Raji (cell line): Measurements from ENCODE around the gene MDM2.
A peak's percentile ranks its signal among the peaks of the same experiment; 100 is the strongest.

Source experiments
- POLR2A ChIP-seq: IDR thresholded peaks from 2 replicates; pipeline ENCODE4 v1.6.1; 2011; ENCODE audit warnings: low read depth, low read length, control low read depth; ENCODE audit not compliant: insufficient read depth

The MDM2 gene

GRCh38 chr12:68807576-68808387 lies at the start of gene MDM2:
TSS of gene MDM2 (plus strand) at chr12:68808177. CDS start at chr12:68808478, 301 bp downstream.
- TF ChIP-seq POLR2A, result peak; percentile 80

- TF ChIP-seq POLR2A, result no peak
Observed at GRCh38 chr12:68759852-68760251, 48.1 kb upstream of the MDM2 start.

GRCh38 chr12:68760806-68761441 lies 47.1 kb upstream of the MDM2 start:
- no peak for TF ChIP-seq POLR2A

GRCh38 chr12:68761442-68761812 lies 46.5 kb upstream of the MDM2 start:
- TF ChIP-seq POLR2A, result no peak

- no peak for TF ChIP-seq POLR2A
Observed at GRCh38 chr12:68761901-68762630, 45.9 kb upstream of the MDM2 start.

- TF ChIP-seq POLR2A, result no peak
Observed at GRCh38 chr12:68762691-68763090, 45.3 kb upstream of the MDM2 start.

GRCh38 chr12:68765696-68766095 lies 42.3 kb upstream of the MDM2 start:
- no peak for TF ChIP-seq POLR2A

GRCh38 chr12:68766646-68767045 lies 41.3 kb upstream of the MDM2 start:
- no peak for TF ChIP-seq POLR2A

- no peak for TF ChIP-seq POLR2A
Observed at GRCh38 chr12:68767191-68767590, 40.8 kb upstream of the MDM2 start.

- TF ChIP-seq POLR2A, result no peak
Observed at GRCh38 chr12:68768431-68768939, 39.5 kb upstream of the MDM2 start.

- no peak for TF ChIP-seq POLR2A
Observed at GRCh38 chr12:68769941-68770340, 38.0 kb upstream of the MDM2 start.

GRCh38 chr12:68771223-68771925 lies 36.6 kb upstream of the MDM2 start:
- TF ChIP-seq POLR2A, result no peak

- no peak for TF ChIP-seq POLR2A
Observed at GRCh38 chr12:68772714-68773113, 35.3 kb upstream of the MDM2 start.

- TF ChIP-seq POLR2A, result no peak
Observed at GRCh38 chr12:68773582-68773981, 34.4 kb upstream of the MDM2 start.

- TF ChIP-seq POLR2A, result no peak
Observed at GRCh38 chr12:68775121-68775630, 32.8 kb upstream of the MDM2 start.
